GM23338 (cell line): ENCODE results near the gene NLRP6. TPM values are rescaled to one million over a fixed set of nuclear protein-coding genes. Genes with fewer than 3 reads are reported as not detected.

ENCODE experiments used
- ATAC-seq: fragments of 200-7000 bp; cut with Tn5 transposase; 3 replicates; pipeline ENCODE4 v1.9.1; 2020
- DNase-seq: peaks from one replicate; pipeline ENCODE4 v3.0.0-alpha.2; 2015; ENCODE audit warnings: low spot score
- H2AFZ ChIP-seq: fragments of 200-600 bp; sonication (generic); 2 replicates; pipeline ENCODE4 v1.8.0; 2016; ENCODE audit warnings: antibody characterized with exemption, mild to moderate bottlenecking, moderate library complexity
- H3F3A ChIP-seq: fragments of 200-600 bp; sonication (generic); replicated peaks from 2 replicates; pipeline ENCODE4 v1.8.0; 2017; ENCODE audit warnings: antibody characterized with exemption, mixed run types, low read depth
- H3K27ac ChIP-seq: fragments of 200-600 bp; sonication (generic); 2 replicates; pipeline ENCODE4 v1.6.1; 2016; ENCODE audit warnings: low read depth
- H3K27me3 ChIP-seq: fragments of 200-600 bp; sonication (generic); 2 replicates; pipeline ENCODE4 v1.8.0; 2016; ENCODE audit warnings: mild to moderate bottlenecking, mixed run types, moderate library complexity; ENCODE audit not compliant: insufficient read depth
- H3K36me3 ChIP-seq: fragments of 200-600 bp; sonication (generic); 2 replicates; pipeline ENCODE4 v1.8.0; 2016; ENCODE audit warnings: mild to moderate bottlenecking; ENCODE audit not compliant: insufficient read depth
- H3K4me1 ChIP-seq: fragments of 200-600 bp; sonication (generic); 2 replicates; pipeline ENCODE4 v1.8.0; 2016; ENCODE audit warnings: mild to moderate bottlenecking, moderate library complexity; ENCODE audit not compliant: insufficient read depth
- H3K4me2 ChIP-seq: fragments of 200-600 bp; sonication (generic); 2 replicates; pipeline ENCODE4 v1.7.1; 2017; ENCODE audit warnings: mixed run types
- H3K4me3 ChIP-seq: fragments of 200-600 bp; sonication (generic); 2 replicates; pipeline ENCODE4 v1.6.1; 2016; ENCODE audit warnings: mixed run types
- H3K79me2 ChIP-seq: fragments of 200-600 bp; sonication (generic); replicated peaks from 2 replicates; pipeline ENCODE4 v1.8.0; 2017; ENCODE audit warnings: mild to moderate bottlenecking; ENCODE audit not compliant: insufficient read depth
- H3K9me2 ChIP-seq: fragments of 200-600 bp; sonication (generic); 2 replicates; pipeline ENCODE4 v1.8.0; 2017; ENCODE audit not compliant: insufficient read depth
- H4K20me1 ChIP-seq: fragments of 200-600 bp; sonication (generic); replicated peaks from 2 replicates; pipeline ENCODE4 v1.8.0; 2017; ENCODE audit warnings: mild to moderate bottlenecking; ENCODE audit not compliant: insufficient read depth
- H3K27ac Mint-ChIP-seq: 2 replicates; pipeline ENCODE4 v1.8.0; 2020; ENCODE audit warnings: inconsistent platforms, mild to moderate bottlenecking, moderate library complexity, mixed read lengths
- H3K27me3 Mint-ChIP-seq: 3 replicates; pipeline ENCODE4 v1.8.0; 2022; ENCODE audit warnings: low read depth, mild to moderate bottlenecking, moderate library complexity, mixed read lengths, inconsistent platforms; ENCODE audit not compliant: insufficient read depth, poor library complexity
- H3K36me3 Mint-ChIP-seq: 3 replicates; pipeline ENCODE4 v1.8.0; 2021; ENCODE audit warnings: low read depth, mild to moderate bottlenecking, inconsistent platforms, moderate library complexity, mixed read lengths
- H3K4me1 Mint-ChIP-seq: 3 replicates; pipeline ENCODE4 v1.8.0; 2020; ENCODE audit warnings: mild to moderate bottlenecking, inconsistent platforms, mixed read lengths
- H3K4me3 Mint-ChIP-seq: 3 replicates; pipeline ENCODE4 v1.8.0; 2021; ENCODE audit warnings: moderate library complexity, mild to moderate bottlenecking, inconsistent platforms, mixed read lengths
- H3K9me3 Mint-ChIP-seq: 3 replicates; pipeline ENCODE4 v1.8.0; 2020; ENCODE audit warnings: moderate library complexity, mild to moderate bottlenecking, inconsistent platforms, mixed read lengths
- CREB1 ChIP-seq: fragments of 250-450 bp; sonication (Bioruptor Pico); IDR thresholded peaks from 2 replicates; pipeline ENCODE4 v1.5.0; 2020; ENCODE audit warnings: low read depth, mild to moderate bottlenecking, moderate library complexity
- CTCF ChIP-seq, 2 experiments: fragments of 200-600 bp in 1 of 2; sonication (generic) in 1 of 2; conservative IDR thresholded peaks; 2 replicates each; pipeline versions ENCODE4 v1.5.1 to v1.6.1; 2016 to 2017; ENCODE audit warnings: antibody characterized with exemption in 2 of 2, low read depth in 2 of 2, mild to moderate bottlenecking in 2 of 2, moderate library complexity in 1 of 2
- EZH2 ChIP-seq: fragments of 200-600 bp; sonication (generic); IDR thresholded peaks from one replicate; pipeline ENCODE4 v1.8.0; 2017; ENCODE audit warnings: antibody characterized with exemption, mild to moderate bottlenecking, low read depth; ENCODE audit not compliant: unreplicated experiment
- EZH2phosphoT487 ChIP-seq: fragments of 200-600 bp; sonication (generic); IDR thresholded peaks from one replicate; pipeline ENCODE4 v1.8.1; 2018; ENCODE audit warnings: antibody characterized with exemption; ENCODE audit not compliant: unreplicated experiment
- JUNB ChIP-seq: IDR thresholded peaks from one replicate; pipeline ENCODE4 v1.6.1; 2016; ENCODE audit warnings: antibody characterized with exemption; ENCODE audit not compliant: unreplicated experiment
- NANOG ChIP-seq: IDR thresholded peaks from 2 replicates; pipeline ENCODE4 v1.6.1; 2016; ENCODE audit warnings: antibody characterized with exemption, borderline replicate concordance
- POLR2AphosphoS5 ChIP-seq: IDR thresholded peaks from 2 replicates; pipeline ENCODE4 v1.6.1; 2016; ENCODE audit warnings: antibody characterized with exemption, low read depth
- STAT1 ChIP-seq: IDR thresholded peaks from one replicate; pipeline ENCODE4 v1.6.1; 2016; ENCODE audit warnings: antibody characterized with exemption; ENCODE audit not compliant: unreplicated experiment
- ZNF114 ChIP-seq: fragments of 250-450 bp; sonication (Bioruptor Pico); IDR thresholded peaks from 2 replicates; pipeline ENCODE4 v1.5.0; 2020; ENCODE audit warnings: mild to moderate bottlenecking, moderate library complexity
- ZNF331 ChIP-seq: fragments of 250-450 bp; sonication (Bioruptor Pico); IDR thresholded peaks from 2 replicates; pipeline ENCODE4 v1.5.0; 2020; ENCODE audit warnings: low read depth, mild to moderate bottlenecking, moderate library complexity
- polyA plus RNA-seq: library from polyadenylated mRNA; unstranded; fragments of >200 nt; fragmentation: Nextera tagmentation; extraction: Ambion mirVana; gene quantifications from 2 replicates; pipeline ENCODE4 v1.2.1, GENCODE V29; 2016
- total RNA-seq: library from RNA; depleted of rRNA; stranded (reverse); fragments of >200 nt; shearing (Covaris generic); gene quantifications from 2 replicates; pipeline ENCODE4 v1.2.3, GENCODE V29; 2014
- TF ChIP-seq, protein P1 (sequence below): IDR thresholded peaks from one replicate; pipeline ENCODE4 v1.6.1; 2018; ENCODE audit warnings: antibody characterized with exemption; ENCODE audit not compliant: unreplicated experiment
- TF ChIP-seq, protein P2 (sequence below): IDR thresholded peaks from 2 replicates; pipeline ENCODE4 v1.6.1; 2016; ENCODE audit warnings: antibody characterized with exemption

Gene NLRP6
- total and polyA plus RNA-seq, 2 experiments from 2014 or later, result 0.15 to 0.73 TPM

GRCh38 chr11:253886-254270 lies 24.3 kb upstream of the NLRP6 start:
- H3K9me3 Mint-ChIP-seq, result peaks cover 5% of the 10 kb centered on the region; the same call in 1 of the 3 replicates
- ATAC-seq, result no peak

DNA sequence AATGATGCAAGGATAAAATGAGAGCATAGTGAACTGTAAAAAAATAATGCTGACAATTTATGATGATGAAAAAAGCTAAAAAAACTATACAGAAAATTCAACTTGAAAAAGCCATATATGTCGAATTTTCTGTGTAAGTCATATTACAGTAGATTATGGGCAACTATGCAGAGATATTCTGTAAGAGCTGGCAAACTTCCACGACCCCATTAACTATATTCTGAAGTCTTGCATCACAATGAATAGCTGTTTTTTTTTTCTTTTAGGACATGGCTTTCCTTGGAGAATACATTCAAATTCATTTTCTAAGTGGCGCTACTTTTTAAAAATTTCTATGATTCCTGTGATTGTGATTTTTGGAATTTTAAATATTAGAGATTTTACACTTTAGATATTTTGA lies 23.0 kb upstream of the NLRP6 start:
- Histone ChIP-seq H3K27ac (no peak overlapping the region), H3K9me2 (peaks cover 4% of the 10 kb centered on the region; the same call in 1 of the 2 replicates), H2AFZ (no peak overlapping the region), H4K20me1 (no peaks in the 10 kb centered on the region), H3F3A (peaks cover 15% of the 10 kb centered on the region), H3K79me2 (no peaks in the 10 kb centered on the region), H3K27me3 (no peaks in the 10 kb centered on the region), H3K4me1 (no peaks in the 10 kb centered on the region), H3K36me3 (peaks cover 12% of the 10 kb centered on the region; the same call in 1 of the 2 replicates), H3K4me2 (no peak overlapping the region), H3K4me3 (no peak overlapping the region)
- no peaks in the 10 kb centered on the region; the same call in none of the 3 replicates for H3K4me1 Mint-ChIP-seq
- peaks cover 5% of the 10 kb centered on the region; the same call in 1 of the 3 replicates for H3K9me3 Mint-ChIP-seq
- H3K27ac Mint-ChIP-seq, result no peak overlapping the region
- H3K36me3 Mint-ChIP-seq, result peaks cover 34% of the 10 kb centered on the region
- ATAC-seq (no peak), DNase-seq (no peak)
- peaks cover 3% of the 10 kb centered on the region for H3K27me3 Mint-ChIP-seq
- no peak overlapping the region for H3K4me3 Mint-ChIP-seq
- TF ChIP-seq CTCF (conservative IDR thresholded peaks at IDR 0.05; ENCODE audit: low read depth in 2 of 2) (no peak), JUNB (no peak), NANOG (no peak), STAT1 (no peak)
- TF ChIP-seq, protein P1, sequence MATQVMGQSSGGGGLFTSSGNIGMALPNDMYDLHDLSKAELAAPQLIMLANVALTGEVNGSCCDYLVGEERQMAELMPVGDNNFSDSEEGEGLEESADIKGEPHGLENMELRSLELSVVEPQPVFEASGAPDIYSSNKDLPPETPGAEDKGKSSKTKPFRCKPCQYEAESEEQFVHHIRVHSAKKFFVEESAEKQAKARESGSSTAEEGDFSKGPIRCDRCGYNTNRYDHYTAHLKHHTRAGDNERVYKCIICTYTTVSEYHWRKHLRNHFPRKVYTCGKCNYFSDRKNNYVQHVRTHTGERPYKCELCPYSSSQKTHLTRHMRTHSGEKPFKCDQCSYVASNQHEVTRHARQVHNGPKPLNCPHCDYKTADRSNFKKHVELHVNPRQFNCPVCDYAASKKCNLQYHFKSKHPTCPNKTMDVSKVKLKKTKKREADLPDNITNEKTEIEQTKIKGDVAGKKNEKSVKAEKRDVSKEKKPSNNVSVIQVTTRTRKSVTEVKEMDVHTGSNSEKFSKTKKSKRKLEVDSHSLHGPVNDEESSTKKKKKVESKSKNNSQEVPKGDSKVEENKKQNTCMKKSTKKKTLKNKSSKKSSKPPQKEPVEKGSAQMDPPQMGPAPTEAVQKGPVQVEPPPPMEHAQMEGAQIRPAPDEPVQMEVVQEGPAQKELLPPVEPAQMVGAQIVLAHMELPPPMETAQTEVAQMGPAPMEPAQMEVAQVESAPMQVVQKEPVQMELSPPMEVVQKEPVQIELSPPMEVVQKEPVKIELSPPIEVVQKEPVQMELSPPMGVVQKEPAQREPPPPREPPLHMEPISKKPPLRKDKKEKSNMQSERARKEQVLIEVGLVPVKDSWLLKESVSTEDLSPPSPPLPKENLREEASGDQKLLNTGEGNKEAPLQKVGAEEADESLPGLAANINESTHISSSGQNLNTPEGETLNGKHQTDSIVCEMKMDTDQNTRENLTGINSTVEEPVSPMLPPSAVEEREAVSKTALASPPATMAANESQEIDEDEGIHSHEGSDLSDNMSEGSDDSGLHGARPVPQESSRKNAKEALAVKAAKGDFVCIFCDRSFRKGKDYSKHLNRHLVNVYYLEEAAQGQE, result no peak
- TF ChIP-seq, protein P2, sequence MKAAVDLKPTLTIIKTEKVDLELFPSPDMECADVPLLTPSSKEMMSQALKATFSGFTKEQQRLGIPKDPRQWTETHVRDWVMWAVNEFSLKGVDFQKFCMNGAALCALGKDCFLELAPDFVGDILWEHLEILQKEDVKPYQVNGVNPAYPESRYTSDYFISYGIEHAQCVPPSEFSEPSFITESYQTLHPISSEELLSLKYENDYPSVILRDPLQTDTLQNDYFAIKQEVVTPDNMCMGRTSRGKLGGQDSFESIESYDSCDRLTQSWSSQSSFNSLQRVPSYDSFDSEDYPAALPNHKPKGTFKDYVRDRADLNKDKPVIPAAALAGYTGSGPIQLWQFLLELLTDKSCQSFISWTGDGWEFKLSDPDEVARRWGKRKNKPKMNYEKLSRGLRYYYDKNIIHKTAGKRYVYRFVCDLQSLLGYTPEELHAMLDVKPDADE, result no peak

More at GRCh38 chr11:253886-254270, 24.3 kb upstream of the NLRP6 start:
- Histone ChIP-seq H3F3A (peaks cover 16% of the 10 kb centered on the region), H3K4me2 (no peak overlapping the region), H3K36me3 (peaks cover 12% of the 10 kb centered on the region; the same call in 1 of the 2 replicates), H3K27me3 (no peaks in the 10 kb centered on the region), H4K20me1 (no peaks in the 10 kb centered on the region), H2AFZ (no peak overlapping the region), H3K4me3 (no peak overlapping the region), H3K9me2 (peaks cover 4% of the 10 kb centered on the region; the same call in 1 of the 2 replicates), H3K27ac (no peak overlapping the region), H3K4me1 (no peaks in the 10 kb centered on the region), H3K79me2 (no peaks in the 10 kb centered on the region)
- H3K36me3 Mint-ChIP-seq, result peaks cover 40% of the 10 kb centered on the region
- TF ChIP-seq, protein P1, result no peak
- TF ChIP-seq EZH2phosphoT487, result no peak
- no peak for TF ChIP-seq ZNF331 (CRISPR knock-in tag)
- no peak for TF ChIP-seq EZH2
- TF ChIP-seq NANOG, result no peak
- TF ChIP-seq, protein P2, result no peak
- TF ChIP-seq POLR2AphosphoS5, result no peak
- TF ChIP-seq ZNF114 (CRISPR knock-in tag), result no peak
- no peak for TF ChIP-seq CREB1 (CRISPR knock-in tag)
- no peak for DNase-seq
- H3K4me3 Mint-ChIP-seq, result no peak overlapping the region
- H3K27me3 Mint-ChIP-seq, result peaks cover 1% of the 10 kb centered on the region
- no peaks in the 10 kb centered on the region; the same call in none of the 3 replicates for H3K4me1 Mint-ChIP-seq
- no peak overlapping the region; the same call in 1 of the 2 replicates for H3K27ac Mint-ChIP-seq
